ENCODE results near the gene GXYLT1. TPM values are rescaled to one million over a fixed set of nuclear protein-coding genes. Genes with fewer than 3 reads are reported as not detected.

The GXYLT1 gene
- total RNA-seq, 1 donor from 2014 or later: 11.8 TPM

- no peak overlapping the region for H3K27ac ChIP-seq
- DNase-seq (ENCODE audit: extremely low spot score in 2 of 2): no peak
- no peaks in the 10 kb centered on the region for H3K27me3 ChIP-seq
- intact Hi-C loops (cut with DNase I): no loop called here
- H3K9me3 ChIP-seq: no peaks in the 10 kb centered on the region
- H3K4me1 ChIP-seq: no peaks in the 10 kb centered on the region
- TF ChIP-seq, protein P1, sequence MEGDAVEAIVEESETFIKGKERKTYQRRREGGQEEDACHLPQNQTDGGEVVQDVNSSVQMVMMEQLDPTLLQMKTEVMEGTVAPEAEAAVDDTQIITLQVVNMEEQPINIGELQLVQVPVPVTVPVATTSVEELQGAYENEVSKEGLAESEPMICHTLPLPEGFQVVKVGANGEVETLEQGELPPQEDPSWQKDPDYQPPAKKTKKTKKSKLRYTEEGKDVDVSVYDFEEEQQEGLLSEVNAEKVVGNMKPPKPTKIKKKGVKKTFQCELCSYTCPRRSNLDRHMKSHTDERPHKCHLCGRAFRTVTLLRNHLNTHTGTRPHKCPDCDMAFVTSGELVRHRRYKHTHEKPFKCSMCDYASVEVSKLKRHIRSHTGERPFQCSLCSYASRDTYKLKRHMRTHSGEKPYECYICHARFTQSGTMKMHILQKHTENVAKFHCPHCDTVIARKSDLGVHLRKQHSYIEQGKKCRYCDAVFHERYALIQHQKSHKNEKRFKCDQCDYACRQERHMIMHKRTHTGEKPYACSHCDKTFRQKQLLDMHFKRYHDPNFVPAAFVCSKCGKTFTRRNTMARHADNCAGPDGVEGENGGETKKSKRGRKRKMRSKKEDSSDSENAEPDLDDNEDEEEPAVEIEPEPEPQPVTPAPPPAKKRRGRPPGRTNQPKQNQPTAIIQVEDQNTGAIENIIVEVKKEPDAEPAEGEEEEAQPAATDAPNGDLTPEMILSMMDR (IDR thresholded peaks at IDR 0.05): no peak
- TF ChIP-seq POLR2AphosphoS5 (IDR thresholded peaks at IDR 0.05; ENCODE audit: insufficient read depth in 1 of 2, low read depth in 1 of 2): no peak
- TF ChIP-seq POLR2A (IDR thresholded peaks at IDR 0.05): no peak
- peaks cover 0 to 7% of the 10 kb centered on the region in 2 donors for H3K36me3 ChIP-seq
- H3K4me3 ChIP-seq: no peak overlapping the region
These were observed 43.1 kb upstream of the GXYLT1 start for GRCh38 chr12:42187799-42188198.

DNA sequence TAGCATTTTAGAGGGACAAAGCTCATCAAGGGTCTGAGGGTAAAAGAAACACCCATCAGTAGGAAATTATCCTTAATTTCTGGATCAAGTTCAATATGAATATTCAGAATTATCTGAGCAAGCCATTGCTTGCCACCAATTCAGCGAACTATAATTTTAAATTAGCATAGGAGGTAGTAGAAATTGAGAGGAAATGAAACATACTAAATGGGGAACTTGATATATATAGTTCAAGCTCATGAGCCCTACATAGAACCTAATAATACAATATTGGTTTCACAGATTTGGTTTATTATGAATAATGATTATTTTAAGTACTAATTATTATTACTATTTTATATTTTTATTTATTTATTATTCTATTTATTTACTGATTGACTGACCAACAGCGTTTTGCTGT is 42.1 kb upstream of the GXYLT1 start:
- TF ChIP-seq, protein P1 (IDR thresholded peaks at IDR 0.05): no peak
- TF ChIP-seq POLR2AphosphoS5 (IDR thresholded peaks at IDR 0.05; ENCODE audit: insufficient read depth in 1 of 2, low read depth in 1 of 2): no peak
- no peak for TF ChIP-seq POLR2A (IDR thresholded peaks at IDR 0.05)
- intact Hi-C loops (cut with DNase I): no loop called here
- Histone ChIP-seq H3K4me1 (no peaks in the 10 kb centered on the region), H3K9me3 (no peaks in the 10 kb centered on the region), H3K27me3 (no peaks in the 10 kb centered on the region), H3K4me3 (no peak overlapping the region), H3K27ac (no peak overlapping the region), H3K36me3 (no peaks in the 10 kb centered on the region)
- no peak for DNase-seq (ENCODE audit: extremely low spot score in 2 of 2)

DNA sequence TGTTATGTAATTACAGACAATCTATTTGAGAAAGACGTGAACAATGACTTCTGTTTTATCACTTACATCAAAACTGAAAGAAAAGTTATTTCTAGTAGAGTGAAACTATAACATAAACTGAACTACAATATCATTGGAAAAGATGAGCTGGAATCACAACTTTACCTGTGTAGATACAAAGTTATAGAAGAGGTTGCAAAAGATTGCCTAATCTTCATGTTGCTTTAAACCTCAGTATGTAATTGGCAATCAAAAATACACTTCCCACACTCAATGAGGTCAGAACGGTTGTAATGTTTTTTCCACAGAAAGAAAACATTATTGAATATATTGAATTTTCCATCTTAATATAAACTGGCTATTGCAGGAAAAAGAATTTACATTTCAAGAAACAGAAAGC is 37.7 kb upstream of the GXYLT1 start:
- TF ChIP-seq POLR2AphosphoS5 (IDR thresholded peaks at IDR 0.05; ENCODE audit: insufficient read depth in 1 of 2, low read depth in 1 of 2): no peak
- TF ChIP-seq, protein P1 (IDR thresholded peaks at IDR 0.05): no peak
- no peak for TF ChIP-seq POLR2A (IDR thresholded peaks at IDR 0.05)
- Histone ChIP-seq H3K4me3 (no peak overlapping the region), H3K9me3 (no peaks in the 10 kb centered on the region), H3K27ac (no peak overlapping the region), H3K36me3 (no peaks in the 10 kb centered on the region), H3K27me3 (no peaks in the 10 kb centered on the region), H3K4me1 (no peaks in the 10 kb centered on the region)
- intact Hi-C loops (cut with DNase I): no loop called here
- no peak for DNase-seq (ENCODE audit: extremely low spot score in 2 of 2)

- H3K36me3 ChIP-seq: no peaks in the 10 kb centered on the region
- H3K9me3 ChIP-seq: no peaks in the 10 kb centered on the region
- DNase-seq (ENCODE audit: extremely low spot score in 2 of 2): no peak
- H3K4me3 ChIP-seq: no peak overlapping the region
- no peaks in the 10 kb centered on the region for H3K4me1 ChIP-seq
- no peak overlapping the region for H3K27ac ChIP-seq
- intact Hi-C loops (cut with DNase I): no loop called here
- no peak for TF ChIP-seq POLR2A (IDR thresholded peaks at IDR 0.05)
- TF ChIP-seq, protein P1 (IDR thresholded peaks at IDR 0.05): no peak
- H3K27me3 ChIP-seq: no peaks in the 10 kb centered on the region
These were observed 36.4 kb upstream of the GXYLT1 start for GRCh38 chr12:42180990-42181596.

- intact Hi-C loops (cut with DNase I): no loop called here
- TF ChIP-seq, protein P1 (IDR thresholded peaks at IDR 0.05): no peak
- TF ChIP-seq POLR2A (IDR thresholded peaks at IDR 0.05) (no peak), POLR2AphosphoS5 (IDR thresholded peaks at IDR 0.05; ENCODE audit: insufficient read depth in 1 of 2, low read depth in 1 of 2) (no peak)
- H3K4me3 ChIP-seq: no peak overlapping the region
These were observed 33.4 kb upstream of the GXYLT1 start for GRCh38 chr12:42178101-42178500.

More at GRCh38 chr12:42178101-42178500, 33.4 kb upstream of the GXYLT1 start:
- no peak for DNase-seq (ENCODE audit: extremely low spot score in 2 of 2)
- no peaks in the 10 kb centered on the region for H3K4me1 ChIP-seq
- no peaks in the 10 kb centered on the region for H3K27me3 ChIP-seq
- no peaks in the 10 kb centered on the region for H3K36me3 ChIP-seq
- peaks cover 3% of the 10 kb centered on the region for H3K9me3 ChIP-seq
- H3K27ac ChIP-seq: no peak overlapping the region

All from vagina (tissue), 2 donors.